B cell (primary cell): ENCODE results near the gene VRK2. TPM values are rescaled to one million over a fixed set of nuclear protein-coding genes. Genes with fewer than 3 reads are reported as not detected.

Experiments used
- ATAC-seq: fragments of 200-7000 bp; cut with Tn5 transposase; one replicate; pipeline ENCODE4 v1.10.0; 2021; ENCODE audit warnings: low read depth, mild to moderate bottlenecking, moderate number of reproducible peaks, moderate library complexity
- CTCF ChIA-PET: fragments of 350-600 bp; sonication (Branson Sonifier 250); formaldehyde crosslinking; loops from one replicate; lab custom pipeline; 2021; ENCODE audit warnings: antibody characterized with exemption, inconsistent platforms; lab: Charles Lee
- POLR2A ChIA-PET: fragments of 350-600 bp; sonication (Branson Sonifier 250); formaldehyde crosslinking; loops from one replicate; lab custom pipeline; 2021; ENCODE audit warnings: antibody characterized with exemption; lab: Charles Lee
- DNase-seq: peaks from one replicate; pipeline ENCODE4 v3.0.0; 2013
- H2AFZ ChIP-seq: 2 replicates; pipeline ENCODE4 v1.6.1; 2012; ENCODE audit warnings: mild to moderate bottlenecking, low read depth, low read length; ENCODE audit not compliant: insufficient read depth, poor library complexity, severe bottlenecking
- H3K27ac ChIP-seq, 2 donors: 1 replicate in 1 of 2; 2 replicates in 1 of 2; pipeline ENCODE4 v1.5.1; 2012 to 2013; ENCODE audit warnings: low read length in 2 of 2, mild to moderate bottlenecking in 2 of 2, moderate library complexity in 1 of 2
- H3K27me3 ChIP-seq, 4 experiments: fragments of 200-600 bp in 1 of 4; sonication (generic) in 1 of 4; replicated peaks in 1 of 4; 1 replicate in 2 of 4; 2 replicates in 2 of 4; pipeline versions ENCODE4 v1.6.1 to v1.7.0; 2013 to 2016; ENCODE audit warnings: low read length in 3 of 4, mild to moderate bottlenecking in 2 of 4, mixed read lengths in 1 of 4, moderate library complexity in 1 of 4; ENCODE audit not compliant: insufficient read depth in 4 of 4, control insufficient read depth in 3 of 4; ENCODE audit errors: control extremely low read depth in 1 of 4
- H3K36me3 ChIP-seq, 2 experiments: replicated peaks in 1 of 2; 1 replicate in 1 of 2; 2 replicates in 1 of 2; pipeline versions ENCODE4 v1.6.1 to v1.7.1; 2013; ENCODE audit warnings: low read length in 1 of 2; ENCODE audit not compliant: insufficient read depth in 2 of 2, control insufficient read depth in 1 of 2; ENCODE audit errors: control extremely low read depth in 1 of 2, extremely low read depth in 1 of 2
- H3K4me1 ChIP-seq, 2 donors: fragments of 200-600 bp in 1 of 2; sonication (generic) in 1 of 2; 1 replicate in 1 of 2; 2 replicates in 1 of 2; pipeline versions ENCODE4 v1.5.1 to v1.6.1; 2013 to 2017; ENCODE audit warnings: low read length in 2 of 2; ENCODE audit not compliant: control insufficient read depth in 2 of 2, insufficient read depth in 2 of 2
- H3K4me2 ChIP-seq: replicated peaks from 2 replicates; pipeline ENCODE3; 2012; ENCODE audit warnings: mild to moderate bottlenecking, low read depth, low read length; ENCODE audit not compliant: poor library complexity, severe bottlenecking
- H3K4me3 ChIP-seq, 5 experiments: fragments of 200-600 bp in 1 of 5; sonication (generic) in 1 of 5; 1 replicate in 3 of 5; 2 replicates in 2 of 5; pipeline versions ENCODE4 v1.5.1 to v1.7.0; 2011 to 2016; ENCODE audit warnings: low read length in 4 of 5, mild to moderate bottlenecking in 4 of 5, low read depth in 2 of 5, control low read depth in 1 of 5, moderate library complexity in 1 of 5; ENCODE audit not compliant: insufficient read depth in 1 of 5; ENCODE audit errors: control extremely low read depth in 1 of 5, extremely low read depth in 1 of 5
- H3K79me2 ChIP-seq: fragments of 200-600 bp; sonication (generic); one replicate; pipeline ENCODE4 v1.6.0; 2016; ENCODE audit warnings: low read length; ENCODE audit not compliant: control insufficient read depth, insufficient read depth
- H3K9ac ChIP-seq: fragments of 200-600 bp; sonication (generic); 2 replicates; pipeline ENCODE4 v1.6.1; 2017; ENCODE audit warnings: mild to moderate bottlenecking, low read length, moderate library complexity
- H3K9me3 ChIP-seq, 3 donors: one replicate each; pipeline versions ENCODE4 v1.6.1 to v1.7.1; 2013; ENCODE audit warnings: low read length in 2 of 3; ENCODE audit not compliant: control insufficient read depth in 2 of 3, insufficient read depth in 1 of 3; ENCODE audit errors: control extremely low read depth in 1 of 3
- H4K20me1 ChIP-seq: 2 replicates; pipeline ENCODE4 v1.6.0; 2012; ENCODE audit warnings: mild to moderate bottlenecking, low read length; ENCODE audit not compliant: insufficient read depth, control insufficient read depth, poor library complexity, severe bottlenecking
- H3K27ac Mint-ChIP-seq: one replicate; pipeline ENCODE4 v1.8.0; 2021; ENCODE audit warnings: mixed read lengths
- H3K27me3 Mint-ChIP-seq: one replicate; pipeline ENCODE4 v1.8.0; 2021; ENCODE audit warnings: mixed read lengths
- H3K4me1 Mint-ChIP-seq: one replicate; pipeline ENCODE4 v1.8.0; 2021; ENCODE audit warnings: mixed read lengths
- H3K4me3 Mint-ChIP-seq: one replicate; pipeline ENCODE4 v1.8.0; 2021; ENCODE audit warnings: mixed read lengths
- H3K9me3 Mint-ChIP-seq: one replicate; pipeline ENCODE4 v1.8.0; 2022; ENCODE audit warnings: mixed read lengths; ENCODE audit not compliant: insufficient read depth
- EZH2 ChIP-seq: IDR thresholded peaks from 2 replicates; pipeline ENCODE4 v1.6.1; 2012; ENCODE audit warnings: borderline replicate concordance, low read depth, mild to moderate bottlenecking, moderate library complexity, low read length; ENCODE audit not compliant: insufficient read depth, poor library complexity, severe bottlenecking
- WGBS: methylation state at CpG from one replicate; pipeline ENCODE4 v1.1.5; 2013; ENCODE audit warnings: missing lambda C conversion rate; ENCODE audit not compliant: insufficient coverage; 5-methylcytosine and 5-hydroxymethylcytosine counted together
- intact Hi-C: fragments of 100-400 bp; cut with micrococcal nuclease; formaldehyde crosslinking; loops from one replicate; pipeline ENCODE4 v1.10.0; 2022
- polyA plus RNA-seq: library from polyadenylated mRNA; depleted of rRNA; stranded (reverse); fragments of >200 nt; gene quantifications from 2 replicates; pipeline ENCODE4 v1.2.3, GENCODE V29; 2012
- total RNA-seq, 2 donors: library from RNA; stranded (reverse); fragments of 120-200 nt in 1 of 2; gene quantifications; 1 replicate in 1 of 2; 2 replicates in 1 of 2; pipeline versions ENCODE4 v1.2.3 to v1.2.4, GENCODE V29; 2013 to 2022
- TF ChIP-seq, protein P1 (sequence below): fragments of 200-600 bp; IDR thresholded peaks from one replicate; pipeline ENCODE4 v1.8.0; 2022; ENCODE audit warnings: antibody characterized with exemption, mild to moderate bottlenecking

Gene VRK2
- total and polyA plus RNA-seq, 2 donors (not counting 1 experiment from before 2014, with no cell fraction given) = 10.2 to 35.5 TPM

- no peaks in the 10 kb centered on the region for H3K27me3 Mint-ChIP-seq
- Histone ChIP-seq H3K79me2 (no peaks in the 10 kb centered on the region), H3K9me3 (no peaks in the 10 kb centered on the region), H3K4me3 (no peak overlapping the region), H4K20me1 (no peaks in the 10 kb centered on the region), H3K4me2 (no peak overlapping the region), H2AFZ (no peak overlapping the region), H3K9ac (no peak overlapping the region), H3K36me3 (peaks cover 5 to 13% of the 10 kb centered on the region in 2 experiments), H3K4me1 (no peaks in the 10 kb centered on the region), H3K27me3 (no peaks in the 10 kb centered on the region), H3K27ac (no peak overlapping the region)
- ATAC-seq = no peak
- CTCF ChIA-PET = no interaction called here
- DNase-seq = no peak
- no peaks in the 10 kb centered on the region for H3K9me3 Mint-ChIP-seq
- intact Hi-C loops = no loop called here
- H3K4me3 Mint-ChIP-seq = no peak overlapping the region
- POLR2A ChIA-PET = no interaction called here
- no peaks in the 10 kb centered on the region for H3K4me1 Mint-ChIP-seq
- H3K27ac Mint-ChIP-seq = no peak overlapping the region
- TF ChIP-seq, protein P1, sequence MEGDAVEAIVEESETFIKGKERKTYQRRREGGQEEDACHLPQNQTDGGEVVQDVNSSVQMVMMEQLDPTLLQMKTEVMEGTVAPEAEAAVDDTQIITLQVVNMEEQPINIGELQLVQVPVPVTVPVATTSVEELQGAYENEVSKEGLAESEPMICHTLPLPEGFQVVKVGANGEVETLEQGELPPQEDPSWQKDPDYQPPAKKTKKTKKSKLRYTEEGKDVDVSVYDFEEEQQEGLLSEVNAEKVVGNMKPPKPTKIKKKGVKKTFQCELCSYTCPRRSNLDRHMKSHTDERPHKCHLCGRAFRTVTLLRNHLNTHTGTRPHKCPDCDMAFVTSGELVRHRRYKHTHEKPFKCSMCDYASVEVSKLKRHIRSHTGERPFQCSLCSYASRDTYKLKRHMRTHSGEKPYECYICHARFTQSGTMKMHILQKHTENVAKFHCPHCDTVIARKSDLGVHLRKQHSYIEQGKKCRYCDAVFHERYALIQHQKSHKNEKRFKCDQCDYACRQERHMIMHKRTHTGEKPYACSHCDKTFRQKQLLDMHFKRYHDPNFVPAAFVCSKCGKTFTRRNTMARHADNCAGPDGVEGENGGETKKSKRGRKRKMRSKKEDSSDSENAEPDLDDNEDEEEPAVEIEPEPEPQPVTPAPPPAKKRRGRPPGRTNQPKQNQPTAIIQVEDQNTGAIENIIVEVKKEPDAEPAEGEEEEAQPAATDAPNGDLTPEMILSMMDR = no peak
- TF ChIP-seq EZH2 = no peak
These were observed 86.8 kb downstream of the VRK2 start for GRCh38 chr2:58133395-58133794.

DNA sequence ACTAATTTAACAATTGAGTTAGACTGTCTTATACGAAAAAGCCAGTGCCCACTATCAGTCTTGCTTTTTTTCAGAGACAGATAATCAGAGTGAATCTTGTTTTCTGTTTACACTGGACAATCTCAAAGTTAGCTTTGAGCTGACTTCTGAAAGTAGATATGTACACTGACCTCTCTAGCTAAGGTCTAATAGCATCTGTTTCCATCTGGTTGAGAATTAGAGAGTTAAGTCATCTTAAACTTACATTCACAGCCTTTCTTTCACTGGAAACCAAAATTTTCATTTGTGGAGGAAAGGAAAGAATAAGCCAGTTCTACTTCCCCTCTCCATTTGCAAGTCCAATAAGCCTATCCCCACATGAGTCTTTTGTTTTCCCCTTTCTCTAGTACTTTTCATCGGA is 89.3 kb downstream of the VRK2 start:
- no peaks in the 10 kb centered on the region for H3K9me3 Mint-ChIP-seq
- CTCF ChIA-PET = no interaction called here
- no peak for DNase-seq
- ATAC-seq = no peak
- H3K9me3 ChIP-seq = no peaks in the 10 kb centered on the region
- H3K9ac ChIP-seq = no peak overlapping the region
- no peaks in the 10 kb centered on the region for H3K79me2 ChIP-seq
- peaks cover 5 to 13% of the 10 kb centered on the region in 2 experiments for H3K36me3 ChIP-seq
- 100% methylated on average over 1 of the region's 2 CpGs for WGBS
- no peaks in the 10 kb centered on the region for H3K27me3 ChIP-seq
- no peaks in the 10 kb centered on the region for H4K20me1 ChIP-seq
- intact Hi-C loops = no loop called here
- H3K4me2 ChIP-seq = no peak overlapping the region
- no peak for TF ChIP-seq EZH2
- TF ChIP-seq, protein P1 = no peak
- no peaks in the 10 kb centered on the region for H3K27me3 Mint-ChIP-seq
- no peak overlapping the region for H2AFZ ChIP-seq
- no peaks in the 10 kb centered on the region for H3K4me1 ChIP-seq
- no peak overlapping the region for H3K27ac Mint-ChIP-seq
- H3K27ac ChIP-seq = no peak overlapping the region
- no peaks in the 10 kb centered on the region for H3K4me1 Mint-ChIP-seq
- no peak overlapping the region for H3K4me3 Mint-ChIP-seq
- no peak overlapping the region for H3K4me3 ChIP-seq
- POLR2A ChIA-PET = no interaction called here
